ENCODE measurements around the gene ANKS1B.

ANKS1B gene

DNA sequence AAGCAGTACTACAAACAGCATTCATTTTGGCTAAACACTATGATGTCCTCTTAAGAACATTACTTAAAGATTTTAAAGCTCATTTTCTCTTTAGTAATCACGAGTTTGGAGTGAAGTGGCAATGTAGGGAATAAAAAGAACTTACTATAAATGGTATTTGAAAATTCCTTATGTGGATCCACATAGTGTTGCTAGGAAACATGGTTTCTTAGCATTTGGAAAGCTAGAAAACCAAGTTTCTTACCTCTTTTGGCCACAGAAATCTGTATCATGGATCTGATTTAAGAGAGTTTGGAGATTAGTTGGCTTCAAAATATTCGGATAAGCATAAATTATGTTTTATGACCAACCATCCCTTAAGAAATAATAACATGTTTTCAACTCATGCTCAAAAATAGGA is 674.9 kb downstream of the ANKS1B start:
- no peak overlapping the region for H3K4me3 ChIP-seq (ENCODE audit: low read length)
- no peak for DNase-seq (ENCODE audit: low read depth)
- H3K27me3 ChIP-seq (replicated peaks; ENCODE audit: control insufficient read depth, insufficient read depth, low read length) = no peaks in the 10 kb centered on the region
- no peaks in the 10 kb centered on the region for H3K36me3 ChIP-seq (ENCODE audit: control insufficient read depth, insufficient read depth, low read length, severe bottlenecking)
- H3K4me1 ChIP-seq (ENCODE audit: control insufficient read depth, insufficient read depth, low read length) = no peaks in the 10 kb centered on the region
- H3K9me3 ChIP-seq (ENCODE audit: control insufficient read depth, low read length) = no peaks in the 10 kb centered on the region
- H3K9ac ChIP-seq (ENCODE audit: low read length) = no peak overlapping the region

DNA sequence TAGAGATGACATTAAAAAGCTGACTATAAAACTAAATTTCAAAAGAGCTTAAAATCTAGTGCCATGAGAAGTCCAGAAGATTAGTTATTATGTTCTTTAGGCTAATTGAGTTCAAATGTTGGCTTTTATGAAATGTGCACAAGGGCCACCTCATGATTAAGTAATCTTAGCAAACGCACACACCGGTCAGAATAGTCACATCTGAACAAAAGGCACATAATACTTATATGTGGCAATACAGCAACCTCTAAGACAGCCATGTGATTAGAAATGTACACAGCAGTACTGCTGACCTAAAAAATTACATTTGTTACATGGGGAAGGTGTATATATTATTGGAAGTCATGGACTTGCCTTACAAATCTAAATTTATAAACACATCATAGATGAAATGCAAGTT is 681.9 kb downstream of the ANKS1B start:
- Histone ChIP-seq H3K27me3 (replicated peaks; ENCODE audit: control insufficient read depth, insufficient read depth, low read length) (no peaks in the 10 kb centered on the region), H3K4me1 (ENCODE audit: control insufficient read depth, insufficient read depth, low read length) (no peaks in the 10 kb centered on the region), H3K9me3 (ENCODE audit: control insufficient read depth, low read length) (no peaks in the 10 kb centered on the region), H3K9ac (ENCODE audit: low read length) (no peak overlapping the region), H3K4me3 (ENCODE audit: low read length) (no peak overlapping the region), H3K36me3 (ENCODE audit: control insufficient read depth, insufficient read depth, low read length, severe bottlenecking) (no peaks in the 10 kb centered on the region)
- DNase-seq (ENCODE audit: low read depth) = peak; percentile 10

DNA sequence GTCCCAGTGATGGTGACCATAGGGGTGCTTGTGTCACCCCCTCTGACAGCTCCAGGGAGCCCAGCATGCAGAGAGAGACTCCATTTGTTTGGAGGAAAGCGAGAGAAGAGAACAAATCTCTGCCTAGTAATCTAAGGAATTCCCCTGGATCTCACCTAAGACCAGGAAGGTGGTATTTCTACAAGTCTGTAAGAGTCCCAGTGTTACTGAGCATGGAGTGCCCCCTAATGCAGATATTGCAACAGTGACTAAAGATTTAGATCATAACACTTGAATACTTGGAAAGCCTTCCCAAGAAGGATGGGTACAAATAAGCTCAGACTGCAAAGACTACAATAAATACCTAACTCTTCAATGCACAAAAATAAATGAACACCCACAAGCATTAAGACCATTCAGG is 697.6 kb downstream of the ANKS1B start:
- peaks cover 34% of the 10 kb centered on the region for H3K9me3 ChIP-seq (ENCODE audit: control insufficient read depth, low read length)
- DNase-seq (ENCODE audit: low read depth) = no peak
- no peak overlapping the region for H3K9ac ChIP-seq (ENCODE audit: low read length)

DNA sequence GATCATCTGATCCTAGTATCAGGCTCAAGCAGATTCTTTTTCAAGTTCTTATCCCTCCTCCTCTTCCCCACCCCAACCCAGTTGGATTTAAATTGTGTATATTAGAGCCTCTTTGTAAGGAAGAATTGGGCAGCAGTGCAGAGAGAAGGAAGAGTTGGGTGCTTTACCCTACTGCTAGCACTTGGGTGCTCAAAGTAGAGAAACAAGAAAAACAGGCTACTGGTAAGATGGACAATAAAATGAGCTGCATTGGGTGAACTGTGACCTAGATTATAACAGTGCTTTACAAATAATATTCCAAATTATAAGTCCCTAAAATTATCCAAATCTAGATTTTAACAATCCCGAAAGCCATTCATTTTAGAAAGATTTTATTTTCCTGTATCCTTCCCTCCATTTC is 700.6 kb downstream of the ANKS1B start:
- Histone ChIP-seq H3K36me3 (ENCODE audit: control insufficient read depth, insufficient read depth, low read length, severe bottlenecking) (no peaks in the 10 kb centered on the region), H3K27me3 (replicated peaks; ENCODE audit: control insufficient read depth, insufficient read depth, low read length) (no peaks in the 10 kb centered on the region), H3K4me3 (ENCODE audit: low read length) (no peak overlapping the region), H3K4me1 (ENCODE audit: control insufficient read depth, insufficient read depth, low read length) (no peaks in the 10 kb centered on the region), H3K9me3 (ENCODE audit: control insufficient read depth, low read length) (peaks cover 11% of the 10 kb centered on the region), H3K9ac (ENCODE audit: low read length) (no peak overlapping the region)
- DNase-seq (ENCODE audit: low read depth) = no peak

More for the DNA sequence above, 697.6 kb downstream of the ANKS1B start:
- H3K4me1 ChIP-seq (ENCODE audit: control insufficient read depth, insufficient read depth, low read length) = no peaks in the 10 kb centered on the region
- H3K4me3 ChIP-seq (ENCODE audit: low read length) = no peak overlapping the region
- H3K36me3 ChIP-seq (ENCODE audit: control insufficient read depth, insufficient read depth, low read length, severe bottlenecking) = no peaks in the 10 kb centered on the region
- no peaks in the 10 kb centered on the region for H3K27me3 ChIP-seq (replicated peaks; ENCODE audit: control insufficient read depth, insufficient read depth, low read length)

DNA sequence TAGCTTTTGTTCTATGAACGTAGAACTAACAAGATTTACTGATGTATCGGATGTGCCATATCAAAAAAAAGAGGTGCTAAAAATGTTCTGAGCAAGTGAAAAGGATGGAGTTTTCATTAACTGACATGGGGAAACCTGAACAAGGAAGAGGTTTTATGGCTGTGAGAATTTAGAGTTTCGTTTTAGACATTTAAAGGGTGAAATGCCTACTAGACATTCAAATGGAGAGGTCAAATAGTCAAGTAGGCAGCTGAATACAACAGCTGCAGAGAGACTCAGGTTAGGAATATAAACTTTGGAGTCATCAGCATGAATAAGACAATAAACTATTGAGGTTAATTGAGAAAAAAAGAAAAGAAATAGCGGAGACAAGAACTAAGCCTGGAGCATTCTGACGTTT is 702.1 kb downstream of the ANKS1B start:
- H3K4me3 ChIP-seq (ENCODE audit: low read length) = no peak overlapping the region
- peaks cover 5% of the 10 kb centered on the region for H3K9me3 ChIP-seq (ENCODE audit: control insufficient read depth, low read length)
- H3K4me1 ChIP-seq (ENCODE audit: control insufficient read depth, insufficient read depth, low read length) = no peaks in the 10 kb centered on the region
- DNase-seq (ENCODE audit: low read depth) = no peak
- H3K9ac ChIP-seq (ENCODE audit: low read length) = no peak overlapping the region
- no peaks in the 10 kb centered on the region for H3K27me3 ChIP-seq (replicated peaks; ENCODE audit: control insufficient read depth, insufficient read depth, low read length)
- no peaks in the 10 kb centered on the region for H3K36me3 ChIP-seq (ENCODE audit: control insufficient read depth, insufficient read depth, low read length, severe bottlenecking)

DNA sequence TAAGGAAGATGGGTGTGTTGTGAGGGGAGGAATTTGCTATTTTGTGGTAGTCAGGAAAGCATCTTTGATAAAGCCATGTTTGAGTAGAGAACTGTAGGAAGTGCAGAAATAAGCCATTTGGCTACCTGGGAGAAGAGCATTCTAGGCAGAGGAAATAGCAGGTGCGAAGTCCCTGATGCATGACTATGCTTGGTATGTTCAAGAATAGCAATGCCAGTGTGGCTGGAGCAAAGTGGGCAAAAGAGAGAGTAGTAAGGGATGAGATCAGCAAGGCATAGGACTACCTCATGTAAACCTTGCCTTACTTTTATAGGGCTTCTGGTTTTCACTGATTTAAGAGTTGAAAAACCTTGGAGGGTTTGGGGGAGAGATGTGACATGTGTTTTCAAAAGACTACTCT is 702.6 kb downstream of the ANKS1B start:
- Histone ChIP-seq H3K4me1 (ENCODE audit: control insufficient read depth, insufficient read depth, low read length) (no peaks in the 10 kb centered on the region), H3K9ac (ENCODE audit: low read length) (no peak overlapping the region), H3K4me3 (ENCODE audit: low read length) (no peak overlapping the region), H3K36me3 (ENCODE audit: control insufficient read depth, insufficient read depth, low read length, severe bottlenecking) (no peaks in the 10 kb centered on the region), H3K9me3 (ENCODE audit: control insufficient read depth, low read length) (peaks cover 5% of the 10 kb centered on the region), H3K27me3 (replicated peaks; ENCODE audit: control insufficient read depth, insufficient read depth, low read length) (no peaks in the 10 kb centered on the region)
- DNase-seq (ENCODE audit: low read depth) = no peak

DNA sequence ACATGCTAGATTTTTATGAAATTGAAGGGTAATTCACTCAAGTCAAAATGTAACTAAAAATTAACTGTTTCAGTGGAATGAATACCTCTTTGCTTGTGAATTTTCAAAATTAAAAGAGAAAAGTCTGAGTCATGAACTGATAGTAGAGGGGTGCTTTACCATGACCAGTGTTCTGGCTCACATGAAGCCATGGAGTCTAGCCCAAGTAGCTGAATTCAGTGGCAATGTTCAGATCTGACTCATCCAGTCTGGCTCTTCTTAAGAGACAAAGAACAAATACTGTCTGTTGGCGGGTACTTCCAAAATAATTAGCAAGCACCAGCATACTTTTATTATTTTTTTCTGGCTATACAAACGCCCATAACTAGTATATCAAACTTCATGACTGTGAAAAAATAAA is 703.5 kb downstream of the ANKS1B start:
- no peaks in the 10 kb centered on the region for H3K27me3 ChIP-seq (replicated peaks; ENCODE audit: control insufficient read depth, insufficient read depth, low read length)
- no peaks in the 10 kb centered on the region for H3K36me3 ChIP-seq (ENCODE audit: control insufficient read depth, insufficient read depth, low read length, severe bottlenecking)
- DNase-seq (ENCODE audit: low read depth) = peak; percentile 9
- no peaks in the 10 kb centered on the region for H3K4me1 ChIP-seq (ENCODE audit: control insufficient read depth, insufficient read depth, low read length)
- peaks cover 8% of the 10 kb centered on the region for H3K9me3 ChIP-seq (ENCODE audit: control insufficient read depth, low read length)
- no peak overlapping the region for H3K4me3 ChIP-seq (ENCODE audit: low read length)
- H3K9ac ChIP-seq (ENCODE audit: low read length) = no peak overlapping the region

DNA sequence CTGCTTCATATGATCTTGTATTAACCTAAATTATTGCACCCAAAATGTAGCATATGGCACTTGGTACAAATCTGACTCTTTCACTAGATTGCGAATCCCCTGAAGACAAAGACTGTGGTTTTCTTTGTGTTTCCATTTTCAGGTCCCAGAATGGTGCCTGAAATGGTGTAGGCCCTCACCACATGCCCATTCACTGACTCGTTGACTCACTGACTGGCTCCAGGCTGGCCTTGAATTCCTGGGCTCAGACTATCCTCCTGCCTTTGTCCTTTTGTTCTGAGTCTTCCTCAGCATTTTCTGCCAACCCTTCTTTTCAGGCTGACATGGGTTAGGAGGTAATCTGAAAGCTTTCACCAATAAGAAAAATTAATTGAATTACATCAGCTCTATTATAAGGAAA is 705.8 kb downstream of the ANKS1B start:
- Histone ChIP-seq H3K4me3 (ENCODE audit: low read length) (no peak overlapping the region), H3K27me3 (replicated peaks; ENCODE audit: control insufficient read depth, insufficient read depth, low read length) (no peaks in the 10 kb centered on the region), H3K4me1 (ENCODE audit: control insufficient read depth, insufficient read depth, low read length) (no peaks in the 10 kb centered on the region), H3K9ac (ENCODE audit: low read length) (no peak overlapping the region), H3K36me3 (ENCODE audit: control insufficient read depth, insufficient read depth, low read length, severe bottlenecking) (no peaks in the 10 kb centered on the region), H3K9me3 (ENCODE audit: control insufficient read depth, low read length) (peaks cover 11% of the 10 kb centered on the region)
- no peak for DNase-seq (ENCODE audit: low read depth)

DNA sequence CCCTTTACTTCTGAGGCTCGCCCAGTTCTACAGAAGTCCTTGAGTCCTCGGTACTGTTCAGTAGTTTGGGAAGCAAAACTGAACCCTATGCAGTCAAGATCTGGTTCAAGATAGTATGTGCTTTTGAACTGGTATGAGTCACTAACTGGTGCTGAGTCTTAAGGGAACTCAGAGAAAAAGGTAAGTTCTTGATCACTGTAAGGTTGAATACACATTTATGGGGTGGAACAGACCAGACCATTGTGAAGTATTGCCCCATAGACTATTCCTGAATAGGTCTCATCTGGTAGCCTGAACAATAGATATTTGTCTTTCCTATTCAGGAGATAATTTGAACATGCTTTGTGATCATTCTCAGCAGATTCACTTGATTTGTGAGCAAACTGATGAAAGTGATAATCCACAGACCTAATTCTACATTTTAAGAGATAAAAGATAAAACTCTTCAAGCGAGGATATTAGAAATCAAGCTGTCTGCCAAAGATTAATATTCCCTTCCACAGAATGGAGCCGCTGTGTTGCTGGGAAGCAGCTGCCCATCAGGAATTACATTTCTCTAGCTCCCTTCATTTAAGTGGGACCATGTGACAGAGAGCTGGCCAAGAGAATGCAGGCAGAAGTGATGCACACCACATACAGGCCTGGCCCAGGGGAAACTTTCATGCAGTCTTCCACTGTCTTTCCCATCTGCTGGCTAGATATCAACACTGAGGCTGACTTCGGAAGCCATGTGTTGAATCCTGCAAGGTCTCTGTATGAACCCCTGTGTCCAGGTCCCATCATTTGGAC is 707.0 kb downstream of the ANKS1B start:
- no peak for DNase-seq (ENCODE audit: low read depth)

DNA sequence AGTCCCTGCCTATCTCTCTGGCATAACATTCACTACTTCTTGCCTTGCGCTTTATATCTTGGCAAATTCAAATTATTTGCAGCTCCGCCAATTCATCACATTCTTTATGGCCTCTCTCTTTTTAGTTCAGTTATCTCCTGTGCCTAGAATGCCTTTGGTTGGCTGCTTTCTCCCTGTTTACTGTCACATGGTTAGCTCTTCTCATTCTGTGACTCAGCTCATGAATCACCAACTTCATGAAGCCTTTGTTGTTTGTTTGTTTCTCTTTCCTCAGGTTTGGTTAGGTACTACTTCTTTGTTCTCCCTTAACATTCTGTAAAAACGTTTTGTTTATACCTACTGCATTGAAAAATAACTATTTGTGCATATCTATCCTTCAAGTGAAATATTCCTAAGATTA is 713.7 kb downstream of the ANKS1B start:
- no peak overlapping the region for H3K4me3 ChIP-seq (ENCODE audit: low read length)
- H3K4me1 ChIP-seq (ENCODE audit: control insufficient read depth, insufficient read depth, low read length) = no peaks in the 10 kb centered on the region
- H3K9ac ChIP-seq (ENCODE audit: low read length) = no peak overlapping the region
- H3K36me3 ChIP-seq (ENCODE audit: control insufficient read depth, insufficient read depth, low read length, severe bottlenecking) = no peaks in the 10 kb centered on the region
- no peak for DNase-seq (ENCODE audit: low read depth)
- peaks cover 10% of the 10 kb centered on the region for H3K9me3 ChIP-seq (ENCODE audit: control insufficient read depth, low read length)
- no peaks in the 10 kb centered on the region for H3K27me3 ChIP-seq (replicated peaks; ENCODE audit: control insufficient read depth, insufficient read depth, low read length)

More for the DNA sequence above, 707.0 kb downstream of the ANKS1B start:
- Histone ChIP-seq H3K4me3 (ENCODE audit: low read length) (no peak overlapping the region), H3K4me1 (ENCODE audit: control insufficient read depth, insufficient read depth, low read length) (no peaks in the 10 kb centered on the region), H3K27me3 (replicated peaks; ENCODE audit: control insufficient read depth, insufficient read depth, low read length) (no peaks in the 10 kb centered on the region), H3K9me3 (ENCODE audit: control insufficient read depth, low read length) (peaks cover 9% of the 10 kb centered on the region), H3K9ac (ENCODE audit: low read length) (no peak overlapping the region), H3K36me3 (ENCODE audit: control insufficient read depth, insufficient read depth, low read length, severe bottlenecking) (no peaks in the 10 kb centered on the region)

DNA sequence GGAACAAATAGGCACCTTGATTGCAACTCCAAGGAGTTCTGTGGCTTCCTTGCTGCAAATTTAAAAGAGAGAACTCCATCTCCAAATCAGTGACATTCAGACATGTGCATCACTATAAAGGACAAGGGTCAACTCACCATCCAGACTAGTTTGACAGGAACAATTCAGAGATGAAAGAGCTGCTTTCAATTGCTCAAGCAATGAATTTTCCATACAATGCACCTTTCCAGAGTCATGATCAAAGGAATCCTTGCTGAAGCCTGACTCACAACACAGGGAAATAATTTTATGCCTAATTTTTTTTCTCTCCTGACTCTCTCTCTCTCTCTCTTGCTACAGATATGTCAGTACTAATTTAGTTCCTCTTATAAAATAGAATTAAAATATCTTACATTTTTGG is 717.7 kb downstream of the ANKS1B start:
- H3K27me3 ChIP-seq (replicated peaks; ENCODE audit: control insufficient read depth, insufficient read depth, low read length) = no peaks in the 10 kb centered on the region
- peaks cover 7% of the 10 kb centered on the region for H3K9me3 ChIP-seq (ENCODE audit: control insufficient read depth, low read length)
- DNase-seq (ENCODE audit: low read depth) = no peak
- H3K36me3 ChIP-seq (ENCODE audit: control insufficient read depth, insufficient read depth, low read length, severe bottlenecking) = no peaks in the 10 kb centered on the region
- no peak overlapping the region for H3K4me3 ChIP-seq (ENCODE audit: low read length)
- H3K9ac ChIP-seq (ENCODE audit: low read length) = no peak overlapping the region
- no peaks in the 10 kb centered on the region for H3K4me1 ChIP-seq (ENCODE audit: control insufficient read depth, insufficient read depth, low read length)

DNA sequence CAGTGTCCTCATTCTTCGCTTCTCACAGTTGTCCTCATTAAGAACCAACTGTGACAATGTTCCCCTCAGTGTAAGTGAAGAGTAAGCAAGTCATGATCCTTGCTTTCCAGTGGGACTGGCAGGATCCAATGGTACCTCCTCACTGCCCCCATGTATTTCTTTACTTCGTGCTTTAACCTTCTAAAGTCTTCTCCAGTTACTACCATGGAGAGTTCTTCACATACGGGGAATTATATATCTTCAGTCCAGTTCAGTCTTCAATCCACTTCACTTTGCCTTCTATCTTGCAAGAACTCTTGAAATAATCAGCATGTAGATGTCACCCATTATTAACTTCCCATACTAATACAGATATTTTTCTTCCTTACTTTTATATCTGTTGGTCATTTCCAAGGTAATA is 719.1 kb downstream of the ANKS1B start:
- Histone ChIP-seq H3K9me3 (ENCODE audit: control insufficient read depth, low read length) (no peaks in the 10 kb centered on the region), H3K9ac (ENCODE audit: low read length) (no peak overlapping the region), H3K4me1 (ENCODE audit: control insufficient read depth, insufficient read depth, low read length) (no peaks in the 10 kb centered on the region), H3K27me3 (replicated peaks; ENCODE audit: control insufficient read depth, insufficient read depth, low read length) (no peaks in the 10 kb centered on the region), H3K4me3 (ENCODE audit: low read length) (no peak overlapping the region), H3K36me3 (ENCODE audit: control insufficient read depth, insufficient read depth, low read length, severe bottlenecking) (no peaks in the 10 kb centered on the region)
- no peak for DNase-seq (ENCODE audit: low read depth)
